T-cell (primary cell): ENCODE data around the gene DHX9. TPM values are rescaled to one million over a fixed set of nuclear protein-coding genes. Genes with fewer than 3 reads are reported as not detected.

Source experiments
- ATAC-seq, 4 experiments: fragments of 200-7000 bp in 3 of 4; fragments of 150-1000 bp in 1 of 4; cut with Tn5 transposase; replicated peaks in 1 of 4; 1 replicate in 3 of 4; 2 replicates in 1 of 4; pipeline ENCODE4 v1.10.0; 2021; ENCODE audit warnings: moderate library complexity in 3 of 4, mild to moderate bottlenecking in 2 of 4, moderate number of reproducible peaks in 1 of 4
- CTCF ChIA-PET, 2 donors: fragments of 300-600 bp; sonication (Branson Sonifier 250); formaldehyde crosslinking; loops; one replicate each; lab custom pipeline; 2022; ENCODE audit warnings: antibody characterized with exemption in 2 of 2; lab: Charles Lee
- POLR2A ChIA-PET, 2 donors: fragments of 300-600 bp; sonication (Branson Sonifier 250); formaldehyde crosslinking; loops; one replicate each; lab custom pipeline; 2022; ENCODE audit warnings: antibody characterized with exemption in 2 of 2; lab: Charles Lee
- DNase-seq, 35 experiments: peaks; one replicate each; pipeline versions ENCODE4 v3.0.0 to v3.0.0-alpha.2; 2013 to 2023
- H3K27ac ChIP-seq: one replicate; pipeline ENCODE4 v1.5.1; 2013; ENCODE audit warnings: low read length
- H3K27me3 ChIP-seq, 2 experiments: replicated peaks in 1 of 2; 1 replicate in 1 of 2; 2 replicates in 1 of 2; pipeline versions ENCODE4 v1.6.1 to v1.7.0; 2013; ENCODE audit warnings: low read length in 1 of 2, mixed read lengths in 1 of 2; ENCODE audit not compliant: control insufficient read depth in 2 of 2, insufficient read depth in 2 of 2; ENCODE audit errors: extremely low read depth in 1 of 2
- H3K36me3 ChIP-seq, 2 donors: 1 replicate in 1 of 2; 2 replicates in 1 of 2; pipeline versions ENCODE4 v1.6.1 to v1.7.0; 2013; ENCODE audit warnings: low read length in 1 of 2; ENCODE audit not compliant: control insufficient read depth in 2 of 2, insufficient read depth in 1 of 2; ENCODE audit errors: extremely low read depth in 1 of 2
- H3K4me1 ChIP-seq, 2 experiments: 1 replicate in 1 of 2; 2 replicates in 1 of 2; pipeline versions ENCODE4 v1.6.1 to v1.7.0; 2013; ENCODE audit warnings: low read length in 2 of 2, mixed read lengths in 1 of 2; ENCODE audit not compliant: insufficient read depth in 2 of 2, control insufficient read depth in 1 of 2; ENCODE audit errors: extremely low read depth in 1 of 2
- H3K4me3 ChIP-seq, 2 donors: 1 replicate in 1 of 2; 2 replicates in 1 of 2; pipeline versions ENCODE4 v1.5.1 to v1.7.0; 2013; ENCODE audit warnings: mild to moderate bottlenecking in 2 of 2, low read length in 1 of 2, moderate library complexity in 1 of 2; ENCODE audit not compliant: control insufficient read depth in 1 of 2; ENCODE audit errors: extremely low read depth in 1 of 2
- H3K9me3 ChIP-seq: 2 replicates; pipeline ENCODE4 v1.7.0; 2013
- H3K27ac Mint-ChIP-seq, 2 donors: one replicate each; pipeline ENCODE4 v1.8.0; 2020 to 2021; ENCODE audit warnings: mild to moderate bottlenecking in 2 of 2, mixed read lengths in 2 of 2
- H3K27me3 Mint-ChIP-seq, 2 donors: one replicate each; pipeline ENCODE4 v1.8.0; 2021 to 2022; ENCODE audit warnings: mixed read lengths in 2 of 2
- H3K36me3 Mint-ChIP-seq: one replicate; pipeline ENCODE4 v1.8.0; 2021; ENCODE audit warnings: mixed read lengths
- H3K4me1 Mint-ChIP-seq, 3 donors: one replicate each; pipeline ENCODE4 v1.8.0; 2020 to 2022; ENCODE audit warnings: mixed read lengths in 3 of 3, mild to moderate bottlenecking in 1 of 3
- H3K4me3 Mint-ChIP-seq, 3 donors: one replicate each; pipeline ENCODE4 v1.8.0; 2020 to 2022; ENCODE audit warnings: mild to moderate bottlenecking in 3 of 3, mixed read lengths in 3 of 3, moderate library complexity in 3 of 3
- H3K9me3 Mint-ChIP-seq, 3 donors: one replicate each; pipeline ENCODE4 v1.8.0; 2020 to 2022; ENCODE audit warnings: mixed read lengths in 3 of 3
- WGBS: methylation state at CpG from one replicate; pipeline ENCODE4 v1.1.5; 2013; ENCODE audit warnings: missing lambda C conversion rate; ENCODE audit not compliant: insufficient coverage; 5-methylcytosine and 5-hydroxymethylcytosine counted together
- total RNA-seq, 35 experiments: library from RNA in 6 of 35; stranded (reverse) in 6 of 35; fragments of 120-200 nt in 1 of 35; gene quantifications; one replicate each; pipeline versions ENCODE4 v1.2.1 to v1.2.4 and lab custom pipeline; 2013 to 2026

The DHX9 gene
- total RNA-seq, 5 donors from 2014 or later (not counting 1 experiment from before 2014, with no cell fraction given) = 180 to 264 (median 193) TPM

DNA sequence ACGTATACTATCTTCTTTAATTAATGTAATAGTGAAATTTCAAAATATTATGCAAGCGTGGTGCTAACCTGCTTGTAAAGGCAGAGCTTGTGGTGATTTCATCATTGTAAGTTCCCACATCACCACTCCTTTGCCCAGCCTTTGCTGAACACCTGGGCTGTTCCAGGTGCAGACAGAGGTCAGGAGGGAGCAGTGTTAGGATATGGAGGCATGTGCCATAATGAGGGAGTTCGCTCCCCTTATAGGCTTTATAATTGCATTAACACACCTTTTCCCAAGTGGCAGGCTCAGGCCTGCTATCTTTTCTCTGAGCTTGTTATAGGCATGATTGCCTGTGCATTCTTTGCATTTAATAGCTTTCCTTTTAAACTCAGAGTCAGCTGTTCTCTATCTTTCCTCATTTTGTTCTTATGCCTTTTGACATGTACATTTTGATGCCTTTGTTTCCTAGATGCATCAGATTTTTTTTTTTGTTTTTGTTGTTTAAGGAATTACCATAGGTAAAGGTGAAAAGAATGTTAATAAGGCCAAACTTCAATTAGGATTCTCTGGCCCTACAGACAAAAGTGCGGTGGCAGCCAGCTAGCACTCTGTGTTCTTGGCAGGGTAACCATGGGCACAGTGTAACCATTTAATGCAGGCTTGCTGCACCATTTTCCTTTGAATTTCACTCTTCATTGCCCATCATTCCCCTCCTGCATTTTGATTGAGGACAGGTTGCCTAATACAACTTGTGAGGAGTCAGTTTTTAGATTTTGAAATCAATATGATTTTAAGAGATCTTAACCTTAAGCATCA is 36.9 kb upstream of the DHX9 start:
- DNase-seq = no peak
- no peak for ATAC-seq
- H3K36me3 ChIP-seq = peaks cover 0 to 8% of the 10 kb centered on the region in 2 donors
- Mint-ChIP-seq H3K4me1 (no peaks in the 10 kb centered on the region), H3K4me3 (no peak overlapping the region), H3K36me3 (peaks cover 36% of the 10 kb centered on the region), H3K27me3 (no peaks in the 10 kb centered on the region), H3K9me3 (no peaks in the 10 kb centered on the region), H3K27ac (no peak overlapping the region)
- no peak overlapping the region for H3K27ac ChIP-seq
- no peaks in the 10 kb centered on the region for H3K4me1 ChIP-seq
- ChIA-PET CTCF (interaction anchor here in 1 of 2 donors (1.4 kb wide), 1 partner anchor 20 kb away, joined by 3 read pairs; no protein-coding TSS in a partner anchor), POLR2A (no interaction called here)
- H3K27me3 ChIP-seq = no peaks in the 10 kb centered on the region
- no peaks in the 10 kb centered on the region for H3K9me3 ChIP-seq
- WGBS = no CpG with 5 or more reads among the region's 4 CpGs
- H3K4me3 ChIP-seq = no peak overlapping the region

DNA sequence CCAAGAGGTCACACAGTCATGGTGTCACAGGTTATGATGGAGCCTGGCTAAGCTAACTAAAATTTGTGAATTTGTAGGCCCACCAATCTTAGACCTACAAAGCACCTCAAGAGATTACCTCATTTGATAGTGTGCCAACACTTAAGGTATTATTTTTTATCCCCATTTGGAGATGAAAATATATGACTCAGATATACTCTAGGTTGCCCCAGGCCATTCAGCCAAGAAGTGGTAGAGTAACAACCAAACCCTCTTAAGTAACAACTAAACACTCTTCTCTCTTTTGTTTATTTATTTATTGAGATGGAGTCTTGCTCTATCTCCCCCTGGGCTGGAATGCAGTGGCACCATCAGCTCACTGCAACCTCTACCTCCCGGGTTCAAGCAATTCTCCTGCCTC is 35.3 kb upstream of the DHX9 start:
- ATAC-seq (no peak), DNase-seq (no peak)
- H3K4me1 Mint-ChIP-seq = no peaks in the 10 kb centered on the region
- Histone ChIP-seq H3K4me1 (no peaks in the 10 kb centered on the region), H3K36me3 (peaks cover 0 to 8% of the 10 kb centered on the region in 2 donors), H3K9me3 (no peaks in the 10 kb centered on the region), H3K27me3 (no peaks in the 10 kb centered on the region), H3K4me3 (no peak overlapping the region), H3K27ac (no peak overlapping the region)
- POLR2A ChIA-PET = no interaction called here
- peaks cover 41% of the 10 kb centered on the region for H3K36me3 Mint-ChIP-seq
- H3K9me3 Mint-ChIP-seq = no peaks in the 10 kb centered on the region
- no peaks in the 10 kb centered on the region for H3K27me3 Mint-ChIP-seq
- WGBS = no CpG with 5 or more reads among the region's 1 CpG
- CTCF ChIA-PET = no interaction called here
- H3K27ac Mint-ChIP-seq = no peak overlapping the region
- no peak overlapping the region for H3K4me3 Mint-ChIP-seq

GRCh38 chr1:182806015-182806678 is 33.0 kb upstream of the DHX9 start:
- H3K4me3 Mint-ChIP-seq = no peak overlapping the region
- 91% methylated on average over 7 of the region's 11 CpGs for WGBS
- CTCF ChIA-PET = no interaction called here
- no peak for ATAC-seq
- Histone ChIP-seq H3K9me3 (no peaks in the 10 kb centered on the region), H3K36me3 (peaks cover 0 to 8% of the 10 kb centered on the region in 2 donors), H3K4me1 (no peaks in the 10 kb centered on the region), H3K4me3 (no peak overlapping the region), H3K27me3 (no peaks in the 10 kb centered on the region), H3K27ac (no peak overlapping the region)
- H3K4me1 Mint-ChIP-seq = no peaks in the 10 kb centered on the region
- H3K27me3 Mint-ChIP-seq = no peaks in the 10 kb centered on the region
- DNase-seq = no peak
- no peak overlapping the region for H3K27ac Mint-ChIP-seq
- POLR2A ChIA-PET = no interaction called here
- peaks cover 39% of the 10 kb centered on the region for H3K36me3 Mint-ChIP-seq
- H3K9me3 Mint-ChIP-seq = no peaks in the 10 kb centered on the region

GRCh38 chr1:182807907-182808306 is 31.2 kb upstream of the DHX9 start:
- no peaks in the 10 kb centered on the region for H3K27me3 Mint-ChIP-seq
- POLR2A ChIA-PET = no interaction called here
- Histone ChIP-seq H3K4me1 (no peaks in the 10 kb centered on the region), H3K36me3 (peaks cover 0 to 8% of the 10 kb centered on the region in 2 donors), H3K27ac (no peak overlapping the region), H3K27me3 (no peaks in the 10 kb centered on the region), H3K4me3 (no peak overlapping the region), H3K9me3 (no peaks in the 10 kb centered on the region)
- H3K4me1 Mint-ChIP-seq = no peaks in the 10 kb centered on the region
- peaks cover 46% of the 10 kb centered on the region for H3K36me3 Mint-ChIP-seq
- CTCF ChIA-PET = interaction anchor here in 1 of 2 donors (0.7 kb wide), 1 partner anchor 1214 kb away, joined by 4 read pairs; no protein-coding TSS in a partner anchor
- no peak overlapping the region for H3K4me3 Mint-ChIP-seq
- no CpG with 5 or more reads among the region's 3 CpGs for WGBS
- DNase-seq (no peak), ATAC-seq (no peak)
- no peaks in the 10 kb centered on the region for H3K9me3 Mint-ChIP-seq
- H3K27ac Mint-ChIP-seq = no peak overlapping the region

- H3K27ac Mint-ChIP-seq = no peak overlapping the region
Measured at GRCh38 chr1:182809414-182809957, 29.7 kb upstream of the DHX9 start.

DNA sequence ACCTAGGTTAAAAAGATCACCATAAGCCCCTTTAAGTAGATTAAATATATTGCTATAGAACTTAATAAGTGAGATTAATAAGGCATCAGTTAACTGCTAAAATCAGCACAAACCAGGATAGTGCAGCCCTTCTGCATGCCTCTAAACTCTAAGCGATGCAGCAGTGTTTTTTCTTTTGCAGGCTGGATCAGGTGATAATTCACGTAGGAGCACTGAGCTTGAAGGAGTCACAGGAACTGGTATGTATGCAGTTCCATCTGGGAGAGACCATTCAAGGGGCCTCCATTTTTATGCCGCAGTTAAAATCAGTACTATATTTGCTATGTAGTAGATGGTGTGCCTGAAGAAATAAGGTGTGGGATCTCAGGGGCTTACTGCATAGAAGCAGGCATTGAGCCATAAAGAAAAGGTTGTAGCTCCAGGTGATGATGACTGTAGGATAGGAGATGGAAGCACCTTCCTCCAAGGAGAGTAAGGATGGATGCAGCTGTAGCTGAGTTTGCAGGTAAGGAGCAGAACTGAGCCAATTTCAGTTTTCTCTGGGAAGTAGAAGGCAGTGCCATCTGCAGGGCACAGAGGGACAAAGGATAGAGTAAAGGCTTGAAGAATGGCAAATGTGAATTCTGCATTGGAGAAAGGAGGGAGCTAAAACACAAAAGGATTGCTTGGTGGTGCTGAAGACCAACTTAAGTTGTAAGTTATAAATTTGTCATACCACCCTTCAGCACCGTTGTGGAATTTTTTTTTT is 27.0 kb upstream of the DHX9 start:
- H3K36me3 Mint-ChIP-seq = peaks cover 40% of the 10 kb centered on the region
- CTCF ChIA-PET = interaction anchor here in 1 of 2 donors (0.5 kb wide), 1 partner anchor 211 kb away, joined by 3 read pairs; no protein-coding TSS in a partner anchor

More at GRCh38 chr1:182809414-182809957, 29.7 kb upstream of the DHX9 start:
- Mint-ChIP-seq H3K9me3 (no peaks in the 10 kb centered on the region), H3K27me3 (no peaks in the 10 kb centered on the region), H3K4me3 (no peak overlapping the region), H3K4me1 (no peaks in the 10 kb centered on the region), H3K36me3 (peaks cover 42% of the 10 kb centered on the region)
- ATAC-seq = no peak
- 80% methylated on average over 2 of the region's 3 CpGs for WGBS
- Histone ChIP-seq H3K4me3 (no peak overlapping the region), H3K27me3 (no peaks in the 10 kb centered on the region), H3K27ac (no peak overlapping the region), H3K4me1 (no peaks in the 10 kb centered on the region), H3K9me3 (no peaks in the 10 kb centered on the region), H3K36me3 (peaks cover 0 to 7% of the 10 kb centered on the region in 2 donors)
- ChIA-PET POLR2A (no interaction called here), CTCF (no interaction called here)
- no peak for DNase-seq

More for the DNA sequence above, 27.0 kb upstream of the DHX9 start:
- no peak for DNase-seq
- Mint-ChIP-seq H3K27me3 (no peaks in the 10 kb centered on the region), H3K27ac (no peak overlapping the region), H3K4me3 (no peak overlapping the region), H3K4me1 (no peaks in the 10 kb centered on the region), H3K9me3 (no peaks in the 10 kb centered on the region)
- POLR2A ChIA-PET = no interaction called here
- Histone ChIP-seq H3K9me3 (no peaks in the 10 kb centered on the region), H3K4me1 (no peaks in the 10 kb centered on the region), H3K4me3 (no peak overlapping the region), H3K27ac (no peak overlapping the region), H3K27me3 (no peaks in the 10 kb centered on the region), H3K36me3 (peaks cover 0 to 2% of the 10 kb centered on the region in 2 donors)
- ATAC-seq = no peak
- 95% methylated on average over 4 of the region's 4 CpGs for WGBS
